GM13976 (cell line): Measurements from ENCODE around the gene PLXNA2.

Source experiments
- DNase-seq: peaks from one replicate; pipeline ENCODE4 v3.0.0; 2012; ENCODE audit warnings: low spot score
- CTCF ChIP-seq: IDR thresholded peaks from 2 replicates; pipeline ENCODE4 v1.5.1; 2012; ENCODE audit warnings: borderline replicate concordance, mild to moderate bottlenecking; ENCODE audit not compliant: insufficient read depth; ENCODE audit errors: extremely low read depth, missing control alignments, control extremely low read depth
- in situ Hi-C: fragments of 300-500 bp; cut with MboI; formaldehyde crosslinking; loops from one replicate; pipeline ENCODE4 v1.12.0; 2022; ENCODE audit warnings: low sequenced_read_pairs, mixed read lengths, inconsistent platforms; ENCODE audit not compliant: unreplicated experiment

The PLXNA2 gene

GRCh38 chr1:208204779-208205178 is 39.4 kb downstream of the PLXNA2 start:
- no peak for TF ChIP-seq CTCF
- DNase-seq: no peak
- in situ Hi-C loops: no loop called here

GRCh38 chr1:208203848-208204609 is 40.2 kb downstream of the PLXNA2 start:
- no peak for DNase-seq

GRCh38 chr1:208203127-208203847 is 40.9 kb downstream of the PLXNA2 start:
- DNase-seq: no peak
- TF ChIP-seq CTCF: no peak
- in situ Hi-C loops: no loop called here

More at GRCh38 chr1:208203848-208204609, 40.2 kb downstream of the PLXNA2 start:
- in situ Hi-C loops: no loop called here
- TF ChIP-seq CTCF: no peak

- DNase-seq: no peak
- no peak for TF ChIP-seq CTCF
- in situ Hi-C loops: no loop called here
These were observed 41.7 kb downstream of the PLXNA2 start for GRCh38 chr1:208202333-208202995.

GRCh38 chr1:208201229-208201628 is 43.0 kb downstream of the PLXNA2 start:
- no peak for TF ChIP-seq CTCF
- no peak for DNase-seq
- in situ Hi-C loops: no loop called here

- in situ Hi-C loops: no loop called here
- TF ChIP-seq CTCF: no peak
- DNase-seq: no peak
These were observed 44.1 kb downstream of the PLXNA2 start for GRCh38 chr1:208200116-208200515.
